Uterus (tissue), 2 donors: Measurements from ENCODE around the gene FTCDNL1.

Experiments used
- POLR2A ChIP-seq, 2 donors: fragments of 450-650 bp; IDR thresholded peaks; one replicate each; pipeline ENCODE4 v1.6.1; 2016; ENCODE audit warnings: antibody characterized with exemption in 2 of 2, mild to moderate bottlenecking in 1 of 2, moderate library complexity in 1 of 2
- TF ChIP-seq, protein P1 (sequence below), 4 experiments: fragments of 200-600 bp in 2 of 4; fragments of 450-650 bp in 2 of 4; sonication (generic) in 2 of 4; IDR thresholded peaks; one replicate each; pipeline ENCODE4 v1.5.1; 2016 to 2019; ENCODE audit warnings: antibody characterized with exemption in 4 of 4, mild to moderate bottlenecking in 2 of 4, moderate library complexity in 1 of 4

DNA sequence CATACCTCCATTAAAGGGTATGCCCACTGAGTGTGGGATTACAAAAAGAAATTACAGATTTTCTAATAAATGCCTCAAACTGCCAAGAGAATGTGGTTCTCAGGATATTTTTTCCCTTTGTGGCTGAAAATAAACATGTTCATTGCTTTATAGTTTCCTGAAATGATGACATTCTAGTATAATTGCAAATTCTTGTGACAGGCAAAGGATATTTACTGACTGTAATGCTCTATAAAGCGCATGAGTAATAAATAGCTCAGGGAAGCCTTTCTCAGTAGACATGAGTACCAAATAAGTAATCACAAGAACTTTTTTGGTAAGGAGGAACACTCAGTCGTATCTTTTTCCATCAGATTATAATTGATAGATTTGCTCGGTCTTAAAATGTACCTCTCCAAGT is 72.3 kb downstream of the FTCDNL1 start:
- no peak for TF ChIP-seq POLR2A (IDR thresholded peaks at IDR 0.05)
- TF ChIP-seq, protein P1, sequence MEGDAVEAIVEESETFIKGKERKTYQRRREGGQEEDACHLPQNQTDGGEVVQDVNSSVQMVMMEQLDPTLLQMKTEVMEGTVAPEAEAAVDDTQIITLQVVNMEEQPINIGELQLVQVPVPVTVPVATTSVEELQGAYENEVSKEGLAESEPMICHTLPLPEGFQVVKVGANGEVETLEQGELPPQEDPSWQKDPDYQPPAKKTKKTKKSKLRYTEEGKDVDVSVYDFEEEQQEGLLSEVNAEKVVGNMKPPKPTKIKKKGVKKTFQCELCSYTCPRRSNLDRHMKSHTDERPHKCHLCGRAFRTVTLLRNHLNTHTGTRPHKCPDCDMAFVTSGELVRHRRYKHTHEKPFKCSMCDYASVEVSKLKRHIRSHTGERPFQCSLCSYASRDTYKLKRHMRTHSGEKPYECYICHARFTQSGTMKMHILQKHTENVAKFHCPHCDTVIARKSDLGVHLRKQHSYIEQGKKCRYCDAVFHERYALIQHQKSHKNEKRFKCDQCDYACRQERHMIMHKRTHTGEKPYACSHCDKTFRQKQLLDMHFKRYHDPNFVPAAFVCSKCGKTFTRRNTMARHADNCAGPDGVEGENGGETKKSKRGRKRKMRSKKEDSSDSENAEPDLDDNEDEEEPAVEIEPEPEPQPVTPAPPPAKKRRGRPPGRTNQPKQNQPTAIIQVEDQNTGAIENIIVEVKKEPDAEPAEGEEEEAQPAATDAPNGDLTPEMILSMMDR (IDR thresholded peaks at IDR 0.05): no peak
